WERI-Rb-1 (cell line): ENCODE measurements around the gene HSDL1.

ENCODE experiments used
- DNase-seq: peaks from one replicate; pipeline ENCODE4 v3.0.0-alpha.2; 2020
- H3K27ac ChIP-seq: fragments of 250-450 bp; sonication (Bioruptor Pico); 2 replicates; pipeline ENCODE4 v1.5.1; 2020; ENCODE audit warnings: mild to moderate bottlenecking, moderate library complexity
- H3K27me3 ChIP-seq: fragments of 250-450 bp; sonication (Bioruptor Pico); 2 replicates; pipeline ENCODE4 v1.5.1; 2021; ENCODE audit warnings: mild to moderate bottlenecking, low read depth, moderate library complexity; ENCODE audit not compliant: insufficient read depth, severe bottlenecking
- H3K36me3 ChIP-seq: fragments of 250-450 bp; sonication (Bioruptor Pico); 2 replicates; pipeline ENCODE4 v1.5.1; 2020; ENCODE audit warnings: mild to moderate bottlenecking, moderate library complexity
- H3K4me3 ChIP-seq: 2 replicates; pipeline ENCODE4 v1.5.1; 2011; ENCODE audit warnings: low read depth, mild to moderate bottlenecking, control low read depth, low read length
- H3K9me3 ChIP-seq: fragments of 250-450 bp; sonication (Bioruptor Pico); 2 replicates; pipeline ENCODE4 v1.5.1; 2021; ENCODE audit warnings: mild to moderate bottlenecking, moderate library complexity; ENCODE audit not compliant: severe bottlenecking
- CTCF ChIP-seq: IDR thresholded peaks from 2 replicates; pipeline ENCODE4 v1.5.1; 2011; ENCODE audit warnings: low read depth, mild to moderate bottlenecking, control low read depth, inconsistent platforms, low read length

The HSDL1 gene

GRCh38 chr16:84081446-84081989 lies 63.5 kb downstream of the HSDL1 start:
- Histone ChIP-seq H3K27ac (no peak overlapping the region), H3K27me3 (no peaks in the 10 kb centered on the region), H3K9me3 (no peaks in the 10 kb centered on the region), H3K4me3 (no peak overlapping the region), H3K36me3 (peaks cover 9% of the 10 kb centered on the region)
- TF ChIP-seq CTCF: no peak
- no peak for DNase-seq

- Histone ChIP-seq H3K36me3 (peaks cover 6% of the 10 kb centered on the region), H3K9me3 (no peaks in the 10 kb centered on the region), H3K27me3 (no peaks in the 10 kb centered on the region), H3K27ac (no peak overlapping the region), H3K4me3 (no peak overlapping the region)
- DNase-seq: no peak
- no peak for TF ChIP-seq CTCF
Observed at GRCh38 chr16:84080813-84081212, 64.2 kb downstream of the HSDL1 start.

- TF ChIP-seq CTCF: no peak
- no peaks in the 10 kb centered on the region for H3K27me3 ChIP-seq
- no peak for DNase-seq
- H3K27ac ChIP-seq: no peak overlapping the region
- H3K36me3 ChIP-seq: peaks cover 5% of the 10 kb centered on the region
- no peaks in the 10 kb centered on the region for H3K9me3 ChIP-seq
- no peak overlapping the region for H3K4me3 ChIP-seq
Observed at GRCh38 chr16:84080378-84080777, 64.6 kb downstream of the HSDL1 start.

GRCh38 chr16:84079664-84080063 lies 65.3 kb downstream of the HSDL1 start:
- H3K4me3 ChIP-seq: no peak overlapping the region
- no peak overlapping the region for H3K27ac ChIP-seq
- H3K36me3 ChIP-seq: peaks cover 10% of the 10 kb centered on the region
- no peaks in the 10 kb centered on the region for H3K9me3 ChIP-seq
- H3K27me3 ChIP-seq: no peaks in the 10 kb centered on the region
- no peak for DNase-seq
- TF ChIP-seq CTCF: no peak

GRCh38 chr16:84075376-84075775 lies 69.6 kb downstream of the HSDL1 start:
- H3K4me3 ChIP-seq: no peak overlapping the region
- no peak for TF ChIP-seq CTCF
- DNase-seq: no peak
- no peaks in the 10 kb centered on the region for H3K27me3 ChIP-seq
- H3K9me3 ChIP-seq: no peaks in the 10 kb centered on the region
- H3K36me3 ChIP-seq: peaks cover 6% of the 10 kb centered on the region
- no peak overlapping the region for H3K27ac ChIP-seq

GRCh38 chr16:84074721-84075120 lies 70.3 kb downstream of the HSDL1 start:
- H3K36me3 ChIP-seq: peaks cover 6% of the 10 kb centered on the region
- no peaks in the 10 kb centered on the region for H3K9me3 ChIP-seq
- no peak overlapping the region for H3K27ac ChIP-seq
- TF ChIP-seq CTCF: no peak
- H3K27me3 ChIP-seq: no peaks in the 10 kb centered on the region
- no peak overlapping the region for H3K4me3 ChIP-seq
- no peak for DNase-seq
